HFF-Myc (cell line): ENCODE measurements around the gene PRPF8.

ENCODE experiments used
- DNase-seq: peaks from one replicate; pipeline ENCODE4 v3.0.0-alpha.2; 2011; ENCODE audit warnings: low read depth; ENCODE audit errors: extremely low read depth
- H3K4me3 ChIP-seq: replicated peaks from 2 replicates; pipeline ENCODE4 v1.5.1; 2011; ENCODE audit warnings: low read depth, mild to moderate bottlenecking, control low read depth, low read length
- CTCF ChIP-seq: IDR thresholded peaks from 2 replicates; pipeline ENCODE4 v1.5.1; 2012; ENCODE audit warnings: mild to moderate bottlenecking, low read depth, low read length, control low read depth; ENCODE audit errors: missing control alignments

The PRPF8 gene

GRCh38 chr17:1611715-1612114 is 73.0 kb downstream of the PRPF8 start:
- DNase-seq, result no peak
- no peak overlapping the region for H3K4me3 ChIP-seq
- TF ChIP-seq CTCF, result no peak

DNA sequence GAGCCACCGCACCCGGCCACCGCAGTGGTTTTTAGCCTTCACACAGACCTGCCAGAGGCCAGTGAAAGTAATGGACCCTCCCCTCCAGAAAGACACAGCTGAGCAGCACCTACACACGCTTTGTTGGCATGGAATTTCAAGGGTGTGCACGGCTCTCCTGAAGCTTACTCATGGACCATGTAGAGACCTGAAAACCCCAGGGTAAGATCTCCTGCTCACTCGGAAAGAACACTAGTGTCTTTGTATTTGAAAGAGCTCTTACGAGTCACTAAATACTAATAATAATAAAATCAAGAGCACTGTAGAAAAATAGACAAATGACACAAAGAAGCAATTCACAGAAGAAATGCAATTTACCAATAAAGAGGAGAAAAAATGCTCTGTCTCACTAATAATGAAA is 76.0 kb downstream of the PRPF8 start:
- no peak for DNase-seq
- TF ChIP-seq CTCF, result no peak
- no peak overlapping the region for H3K4me3 ChIP-seq

- TF ChIP-seq CTCF, result no peak
- DNase-seq, result no peak
- no peak overlapping the region for H3K4me3 ChIP-seq
Observed at GRCh38 chr17:1607971-1608320, 76.7 kb downstream of the PRPF8 start.

GRCh38 chr17:1606352-1606985 is 78.2 kb downstream of the PRPF8 start:
- no peak for TF ChIP-seq CTCF
- DNase-seq, result no peak
- no peak overlapping the region for H3K4me3 ChIP-seq

DNA sequence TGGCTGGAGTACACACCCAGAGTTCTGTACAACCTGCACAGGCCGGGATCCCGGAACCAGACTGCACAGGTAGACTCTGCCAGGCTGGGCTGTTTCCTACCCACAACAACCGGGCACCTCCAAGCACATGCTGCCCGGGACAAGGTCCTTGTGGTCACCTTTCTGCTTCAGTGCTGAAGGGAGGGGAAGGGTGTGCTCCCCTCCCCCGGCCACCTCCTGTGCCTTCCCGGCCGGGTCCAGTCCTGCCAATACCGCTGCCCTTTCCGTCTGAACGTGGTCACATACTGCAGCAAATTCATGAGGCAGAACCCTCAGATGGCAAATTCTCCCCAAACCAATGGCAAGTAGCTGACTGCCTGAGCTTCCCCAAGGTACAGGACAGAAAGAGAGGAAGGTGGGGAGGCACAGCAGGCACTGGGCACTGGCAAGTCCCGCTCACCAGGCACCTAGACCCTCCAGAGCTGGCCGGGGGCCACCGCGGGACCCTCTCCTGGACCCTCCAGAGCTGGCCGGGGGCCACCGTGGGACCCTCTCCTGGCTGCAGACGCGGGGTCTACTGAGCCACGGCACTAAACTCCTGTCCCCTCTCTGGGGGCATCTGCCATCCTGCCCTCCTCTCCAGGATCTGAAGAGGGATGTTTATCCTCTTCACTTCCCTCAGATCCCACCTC is 78.9 kb downstream of the PRPF8 start:
- no peak overlapping the region for H3K4me3 ChIP-seq
- TF ChIP-seq CTCF, result no peak
- no peak for DNase-seq

DNA sequence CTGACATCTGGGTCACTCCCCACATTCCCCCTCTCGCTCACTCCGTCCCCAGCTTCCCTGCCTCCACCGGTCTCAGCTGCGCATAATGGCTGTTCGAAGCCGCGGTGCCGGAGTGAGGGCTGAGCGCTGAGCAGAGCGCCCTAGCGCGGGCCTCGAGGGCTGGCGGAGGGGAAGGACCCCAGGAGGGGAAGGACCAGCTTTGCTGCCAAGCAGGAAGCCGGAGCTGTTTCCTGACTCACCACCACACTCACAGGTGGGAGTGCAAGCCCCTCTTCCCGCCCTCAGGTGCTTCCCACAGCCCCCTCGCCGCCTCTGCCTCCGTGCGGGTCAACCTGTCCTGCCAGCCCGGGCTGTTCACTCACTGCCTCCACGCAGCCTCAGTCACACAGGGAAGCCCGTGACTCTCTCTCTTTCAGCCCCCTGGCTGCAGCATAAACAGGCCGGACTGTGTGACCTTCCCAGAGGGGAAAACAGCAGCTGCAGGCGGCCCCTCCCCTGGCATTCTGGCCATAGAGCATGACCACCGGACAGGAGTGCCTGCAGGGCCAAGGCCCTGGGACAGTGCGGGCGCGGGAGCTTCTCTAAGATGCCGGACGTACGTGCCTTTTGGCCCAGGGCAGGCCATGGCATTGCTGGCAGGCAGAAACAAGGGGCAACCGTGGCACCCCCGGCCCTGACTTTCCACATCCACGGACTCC is 79.7 kb downstream of the PRPF8 start:
- DNase-seq, result no peak
- no peak overlapping the region for H3K4me3 ChIP-seq

More for the DNA sequence above, 79.7 kb downstream of the PRPF8 start:
- TF ChIP-seq CTCF, result no peak
